Thymus (tissue), 11 donors: ENCODE results near the gene VPS54. TPM values are rescaled to one million over a fixed set of nuclear protein-coding genes. Genes with fewer than 3 reads are reported as not detected.

Experiments
- DNase-seq, 9 donors: peaks; one replicate each; pipeline ENCODE4 v3.0.0-alpha.2; 2013; ENCODE audit warnings: low spot score in 9 of 9, low read depth in 6 of 9, missing footprints in 1 of 9
- H3K27ac ChIP-seq, 2 donors: one replicate each; pipeline ENCODE4 v1.5.1; 2013; ENCODE audit warnings: control low read depth in 1 of 2, low read depth in 1 of 2, low read length in 1 of 2, mild to moderate bottlenecking in 1 of 2, moderate library complexity in 1 of 2
- H3K27me3 ChIP-seq, 2 donors: one replicate each; pipeline ENCODE4 v1.5.1; 2013; ENCODE audit warnings: low read length in 1 of 2; ENCODE audit not compliant: control insufficient read depth in 2 of 2, insufficient read depth in 1 of 2
- H3K36me3 ChIP-seq, 2 donors: one replicate each; pipeline ENCODE4 v1.5.1; 2013; ENCODE audit warnings: low read length in 1 of 2, mild to moderate bottlenecking in 1 of 2, moderate library complexity in 1 of 2; ENCODE audit not compliant: control insufficient read depth in 2 of 2, insufficient read depth in 2 of 2
- H3K4me1 ChIP-seq, 2 donors: one replicate each; pipeline ENCODE4 v1.5.1; 2013; ENCODE audit warnings: low read length in 2 of 2; ENCODE audit not compliant: control insufficient read depth in 2 of 2, insufficient read depth in 2 of 2
- H3K4me3 ChIP-seq, 2 donors: one replicate each; pipeline ENCODE4 v1.5.1; 2013; ENCODE audit warnings: low read length in 2 of 2, control low read depth in 1 of 2, mild to moderate bottlenecking in 1 of 2
- H3K9me3 ChIP-seq, 2 donors: one replicate each; pipeline ENCODE4 v1.5.1; 2013; ENCODE audit warnings: low read length in 1 of 2, mild to moderate bottlenecking in 1 of 2; ENCODE audit not compliant: control insufficient read depth in 2 of 2, insufficient read depth in 1 of 2
- WGBS: extraction: QIAGEN DNeasy Blood & Tissue Kit; methylation state at CpG from one replicate; pipeline ENCODE4 v1.1.7; 2013; 5-methylcytosine and 5-hydroxymethylcytosine counted together
- polyA plus RNA-seq: library from polyadenylated mRNA; stranded (reverse); fragments of 200-250 nt; gene quantifications from one replicate; pipeline ENCODE4 v1.2.3, GENCODE V29; 2013
- total RNA-seq: library from RNA; stranded (reverse); fragments of 120-200 nt; gene quantifications from one replicate; pipeline ENCODE4 v1.2.4, GENCODE V29; 2013
- donor health status: healthy.

The VPS54 gene
- total and polyA plus RNA-seq, 2 donors: 21.2 to 24.1 TPM

DNA sequence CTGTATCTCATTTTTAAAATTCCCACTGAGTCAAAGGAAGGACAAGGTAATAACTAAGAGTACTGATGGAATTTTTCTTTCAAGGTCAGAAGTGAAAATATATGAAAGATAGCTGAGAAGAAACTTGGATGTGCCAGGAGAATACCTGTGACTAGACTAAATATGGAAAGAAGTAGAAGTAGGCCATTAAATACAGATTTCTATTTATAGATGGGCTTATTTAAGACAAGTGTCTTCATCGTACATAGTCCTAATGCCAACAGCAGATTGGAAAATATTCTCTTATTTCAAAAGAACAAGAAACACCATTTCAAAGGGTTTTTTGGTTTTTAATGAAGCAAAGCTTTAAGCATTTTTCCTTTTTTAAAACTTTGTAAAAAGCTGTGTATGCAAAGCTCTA is 155.5 kb downstream of the VPS54 start:
- no peak for DNase-seq
- no peak overlapping the region for H3K4me3 ChIP-seq
- H3K4me1 ChIP-seq: no peaks in the 10 kb centered on the region
- H3K27ac ChIP-seq: no peak overlapping the region
- no peaks in the 10 kb centered on the region for H3K9me3 ChIP-seq
- no peaks in the 10 kb centered on the region for H3K27me3 ChIP-seq
- 96% methylated on average over 1 of the region's 1 CpG for WGBS
- peaks cover 28 to 73% of the 10 kb centered on the region in 2 donors for H3K36me3 ChIP-seq

DNA sequence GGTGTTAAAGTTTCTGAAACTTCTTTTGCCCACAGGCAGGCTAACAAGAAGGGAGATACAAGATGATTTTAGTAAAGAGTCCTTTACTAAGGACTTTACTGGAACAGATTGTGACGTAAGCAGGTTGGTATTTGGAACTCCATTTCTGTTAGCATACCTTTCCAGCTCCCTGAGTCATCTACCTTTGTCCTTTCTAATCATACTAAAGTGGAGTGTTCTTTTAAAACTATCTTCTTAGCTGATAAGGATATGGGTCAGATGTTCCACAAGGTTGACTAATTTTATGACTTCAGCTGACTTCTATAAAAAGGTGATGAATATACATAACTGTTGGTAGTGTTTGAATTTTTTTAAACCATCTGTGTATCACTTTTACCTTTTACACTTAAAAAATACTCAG is 156.4 kb downstream of the VPS54 start:
- no peaks in the 10 kb centered on the region for H3K27me3 ChIP-seq
- H3K27ac ChIP-seq: no peak overlapping the region
- 97% methylated on average over 1 of the region's 1 CpG for WGBS
- H3K4me1 ChIP-seq: no peaks in the 10 kb centered on the region
- H3K4me3 ChIP-seq: no peak overlapping the region
- H3K9me3 ChIP-seq: no peaks in the 10 kb centered on the region
- H3K36me3 ChIP-seq: peaks cover 31 to 77% of the 10 kb centered on the region in 2 donors
- DNase-seq: no peak

DNA sequence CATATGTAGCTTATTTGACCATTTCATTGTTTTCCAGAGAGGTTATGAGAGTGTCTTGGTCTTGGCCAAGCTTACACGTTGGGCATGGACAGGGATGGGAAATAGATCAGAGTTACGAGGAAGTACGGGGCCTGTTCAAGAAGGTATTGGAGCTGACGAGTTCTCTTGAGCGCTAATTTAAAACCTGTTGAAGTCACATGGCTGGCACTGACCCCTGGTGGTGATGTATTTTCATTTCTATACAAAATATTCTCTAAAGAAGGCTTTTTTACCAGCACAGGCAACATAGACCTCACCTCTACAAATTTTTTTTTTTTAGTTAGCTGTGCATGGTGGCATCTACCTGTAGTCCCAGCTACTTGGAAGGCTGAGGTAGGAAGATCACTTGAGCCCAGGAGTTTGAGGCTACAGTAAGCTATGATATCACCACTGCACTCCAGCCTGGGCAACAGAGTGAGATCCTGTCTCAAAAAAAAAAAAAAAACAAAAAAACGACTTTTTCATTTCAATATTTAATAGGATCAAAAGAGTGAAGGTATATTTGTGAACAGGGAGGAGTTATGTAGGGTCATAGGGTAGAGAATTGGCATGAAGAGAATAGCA is 157.9 kb downstream of the VPS54 start:
- Histone ChIP-seq H3K27me3 (no peaks in the 10 kb centered on the region), H3K4me3 (no peak overlapping the region), H3K4me1 (peaks cover 8 to 11% of the 10 kb centered on the region in 2 donors), H3K27ac (no peak overlapping the region), H3K9me3 (no peaks in the 10 kb centered on the region), H3K36me3 (peaks cover 33 to 74% of the 10 kb centered on the region in 2 donors)
- DNase-seq: peak in 5 of 9 donors; percentile 44 to 83 (median 70)
- 43% methylated on average over 6 of the region's 6 CpGs for WGBS

- Histone ChIP-seq H3K27ac (no peak overlapping the region), H3K27me3 (no peaks in the 10 kb centered on the region), H3K4me3 (no peak overlapping the region), H3K9me3 (no peaks in the 10 kb centered on the region), H3K36me3 (peaks cover 19 to 60% of the 10 kb centered on the region in 2 donors), H3K4me1 (peaks cover 21 to 29% of the 10 kb centered on the region in 2 donors)
- DNase-seq: no peak
- WGBS: 99% methylated on average over 2 of the region's 2 CpGs
Observed at GRCh38 chr2:63858291-63858690, 160.9 kb downstream of the VPS54 start.

DNA sequence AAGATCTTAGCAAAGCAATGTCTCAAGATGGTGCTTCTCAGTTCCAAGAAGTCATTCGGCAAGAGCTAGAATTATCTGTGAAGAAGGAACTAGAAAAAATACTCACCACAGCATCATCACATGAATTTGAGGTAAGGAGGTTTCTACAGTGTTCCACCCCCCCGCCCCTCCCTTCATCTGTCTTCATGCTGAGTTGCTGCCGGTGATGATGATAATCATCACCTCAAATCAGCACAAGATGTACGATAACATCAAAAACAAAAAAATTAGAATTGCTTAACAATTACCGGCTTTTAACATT is 163.0 kb downstream of the VPS54 start:
- no peaks in the 10 kb centered on the region for H3K27me3 ChIP-seq
- WGBS: 3% methylated on average over 5 of the region's 5 CpGs
- H3K36me3 ChIP-seq: peaks cover 17 to 39% of the 10 kb centered on the region in 2 donors
- H3K4me3 ChIP-seq: peak overlapping the region in 1 of 2 donors; percentile 18
- DNase-seq: peak in 8 of 9 donors; percentile 59 to 88 (median 75)
- H3K4me1 ChIP-seq: peaks cover 25 to 29% of the 10 kb centered on the region in 2 donors
- no peaks in the 10 kb centered on the region for H3K9me3 ChIP-seq
- H3K27ac ChIP-seq: peak overlapping the region; percentile 88 to 94

- Histone ChIP-seq H3K36me3 (peaks cover 14 to 35% of the 10 kb centered on the region in 2 donors), H3K4me1 (peaks cover 25 to 29% of the 10 kb centered on the region in 2 donors), H3K4me3 (peak overlapping the region in 1 of 2 donors; percentile 18), H3K9me3 (no peaks in the 10 kb centered on the region), H3K27me3 (no peaks in the 10 kb centered on the region), H3K27ac (peak overlapping the region; percentile 88 to 94)
- WGBS: 75% methylated on average over 14 of the region's 14 CpGs
- DNase-seq: no peak
Observed at GRCh38 chr2:63855418-63856302, 163.6 kb downstream of the VPS54 start.

DNA sequence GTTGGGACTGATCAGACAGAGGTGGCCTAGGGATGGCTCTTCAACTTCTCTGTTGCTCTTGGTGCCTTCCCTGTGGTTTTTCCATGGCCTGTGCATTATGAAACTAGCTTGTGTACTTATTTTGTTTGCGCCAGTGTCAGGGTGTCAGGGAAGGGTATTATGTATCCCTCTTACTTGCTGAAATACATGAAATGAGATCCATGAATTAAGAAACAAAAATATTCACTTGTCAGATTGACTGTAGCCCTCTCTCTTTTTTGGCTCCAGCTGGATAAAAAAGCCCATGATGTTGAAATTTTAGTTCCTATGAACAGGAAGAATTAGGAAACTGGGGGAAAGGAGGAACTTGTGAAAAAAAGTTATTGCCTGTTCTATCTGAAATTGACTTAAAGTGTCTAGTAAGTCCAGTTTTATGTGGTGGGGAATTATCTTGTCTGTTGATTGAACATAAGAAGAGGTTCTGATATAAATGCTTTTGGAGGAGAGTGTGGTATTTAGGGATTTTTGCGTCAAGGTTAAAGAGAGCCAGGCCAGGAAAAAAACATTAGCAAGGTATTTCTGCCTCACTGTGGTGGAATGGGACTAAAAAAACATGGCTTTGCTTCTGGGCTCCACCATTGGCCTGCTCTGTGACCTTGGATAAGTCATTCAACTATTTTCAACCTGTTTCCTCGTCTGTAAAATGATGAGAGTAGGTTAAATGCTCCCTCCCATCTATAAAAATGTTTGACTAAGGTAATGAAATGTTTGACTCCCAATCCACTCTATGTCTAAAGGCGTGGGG is 165.5 kb downstream of the VPS54 start:
- DNase-seq: no peak
- Histone ChIP-seq H3K9me3 (no peaks in the 10 kb centered on the region), H3K4me1 (peaks cover 28 to 33% of the 10 kb centered on the region in 2 donors), H3K4me3 (no peak overlapping the region), H3K36me3 (peaks cover 10 to 19% of the 10 kb centered on the region in 2 donors), H3K27me3 (no peaks in the 10 kb centered on the region), H3K27ac (peak overlapping the region; percentile 11 to 94)
- 85% methylated on average over 4 of the region's 4 CpGs for WGBS

DNA sequence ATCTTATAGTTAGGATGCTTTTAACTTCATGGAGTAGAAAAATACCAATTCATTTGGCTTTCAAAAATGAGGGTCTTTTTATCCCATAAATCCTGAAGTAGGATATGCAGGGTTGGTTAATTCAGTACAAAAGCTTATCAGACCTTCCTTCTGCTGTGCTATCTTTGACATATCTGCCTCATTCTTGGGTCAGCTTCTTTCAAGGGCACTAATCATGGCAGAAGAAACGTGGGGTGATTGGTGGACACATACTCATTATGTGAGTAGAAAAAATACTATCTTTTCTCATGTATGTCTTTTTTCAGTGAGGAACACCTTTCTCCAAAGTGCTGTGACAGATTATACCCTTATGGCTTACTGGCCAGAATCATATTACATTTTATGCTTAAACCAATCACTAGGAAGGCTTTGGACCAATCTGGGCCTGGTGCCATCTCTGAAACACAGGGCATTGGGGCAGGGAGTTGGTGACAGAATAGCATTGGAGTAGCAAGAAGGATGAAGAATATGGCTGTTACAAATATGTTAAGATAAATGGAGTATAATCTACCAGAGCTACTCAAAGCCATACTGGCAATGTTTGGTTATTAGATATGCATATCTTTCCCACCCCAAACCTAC is 167.4 kb downstream of the VPS54 start:
- Histone ChIP-seq H3K27ac (no peak overlapping the region), H3K4me1 (peaks cover 21 to 25% of the 10 kb centered on the region in 2 donors)
- WGBS: 95% methylated on average over 1 of the region's 1 CpG

More for the DNA sequence above, 167.4 kb downstream of the VPS54 start:
- no peak for DNase-seq
- Histone ChIP-seq H3K27me3 (no peaks in the 10 kb centered on the region), H3K9me3 (no peaks in the 10 kb centered on the region), H3K36me3 (peaks cover 0 to 7% of the 10 kb centered on the region in 2 donors), H3K4me3 (no peak overlapping the region)
